ENCODE data around the gene ADIRF.
"Not testable (repeated sequence)": the region's sequence is repeated elsewhere in the genome, so short reads cannot be mapped to it uniquely, and the experiment has no call there.

The ADIRF gene

GRCh38 chr10:86931872-86932271, 36.4 kb upstream of the ADIRF start:
- H3K27me3 ChIP-seq (ENCODE audit: control insufficient read depth, low read length), result peaks cover 6% of the 10 kb centered on the region; the same call in 1 of the 2 replicates
- H3K9me3 ChIP-seq (ENCODE audit: control insufficient read depth, insufficient read depth, low read length), result no peaks in the 10 kb centered on the region
- no peaks in the 10 kb centered on the region for H4K20me1 ChIP-seq (ENCODE audit: control insufficient read depth, insufficient read depth, low read depth, low read length)
- H3K27ac ChIP-seq (ENCODE audit: low read depth, low read length), result no peak overlapping the region
- H3K79me2 ChIP-seq (ENCODE audit: control insufficient read depth, low read length), result no peaks in the 10 kb centered on the region
- H3K4me1 ChIP-seq (ENCODE audit: control insufficient read depth, low read length), result no peaks in the 10 kb centered on the region
- H3K4me3 ChIP-seq (ENCODE audit: low read length), result no peak overlapping the region
- no peaks in the 10 kb centered on the region for H3F3A ChIP-seq (ENCODE audit: control insufficient read depth, insufficient read depth)
- H3K4me2 ChIP-seq (ENCODE audit: low read length), result no peak overlapping the region
- no peaks in the 10 kb centered on the region for H3K36me3 ChIP-seq (ENCODE audit: control insufficient read depth, low read length)
- no peaks in the 10 kb centered on the region for H3K9me2 ChIP-seq (replicated peaks; ENCODE audit: control insufficient read depth, low read length)
- TF ChIP-seq EZH2phosphoT487 (IDR thresholded peaks at IDR 0.05; ENCODE audit: borderline replicate concordance, low read length) (no peak), CTCF (IDR thresholded peaks at IDR 0.05; ENCODE audit: low read depth, low read length, poor library complexity, severe bottlenecking) (no peak)

- no peak overlapping the region for H3K4me2 ChIP-seq (ENCODE audit: low read length)
- no peaks in the 10 kb centered on the region for H3F3A ChIP-seq (ENCODE audit: control insufficient read depth, insufficient read depth)
- H3K4me1 ChIP-seq (ENCODE audit: control insufficient read depth, low read length), result no peaks in the 10 kb centered on the region
- no peak overlapping the region for H3K4me3 ChIP-seq (ENCODE audit: low read length)
- no peak overlapping the region for H3K27ac ChIP-seq (ENCODE audit: low read depth, low read length)
- H4K20me1 ChIP-seq (ENCODE audit: control insufficient read depth, insufficient read depth, low read depth, low read length), result no peaks in the 10 kb centered on the region
- no peaks in the 10 kb centered on the region for H3K79me2 ChIP-seq (ENCODE audit: control insufficient read depth, low read length)
- no peaks in the 10 kb centered on the region for H3K9me3 ChIP-seq (ENCODE audit: control insufficient read depth, insufficient read depth, low read length)
- TF ChIP-seq EZH2phosphoT487 (IDR thresholded peaks at IDR 0.05; ENCODE audit: borderline replicate concordance, low read length), result no peak
- peaks cover 8% of the 10 kb centered on the region; the same call in 1 of the 2 replicates for H3K27me3 ChIP-seq (ENCODE audit: control insufficient read depth, low read length)
- H3K9me2 ChIP-seq (replicated peaks; ENCODE audit: control insufficient read depth, low read length), result no peaks in the 10 kb centered on the region
- no peaks in the 10 kb centered on the region for H3K36me3 ChIP-seq (ENCODE audit: control insufficient read depth, low read length)
Observed at GRCh38 chr10:86932674-86933073, 35.6 kb upstream of the ADIRF start.

DNA sequence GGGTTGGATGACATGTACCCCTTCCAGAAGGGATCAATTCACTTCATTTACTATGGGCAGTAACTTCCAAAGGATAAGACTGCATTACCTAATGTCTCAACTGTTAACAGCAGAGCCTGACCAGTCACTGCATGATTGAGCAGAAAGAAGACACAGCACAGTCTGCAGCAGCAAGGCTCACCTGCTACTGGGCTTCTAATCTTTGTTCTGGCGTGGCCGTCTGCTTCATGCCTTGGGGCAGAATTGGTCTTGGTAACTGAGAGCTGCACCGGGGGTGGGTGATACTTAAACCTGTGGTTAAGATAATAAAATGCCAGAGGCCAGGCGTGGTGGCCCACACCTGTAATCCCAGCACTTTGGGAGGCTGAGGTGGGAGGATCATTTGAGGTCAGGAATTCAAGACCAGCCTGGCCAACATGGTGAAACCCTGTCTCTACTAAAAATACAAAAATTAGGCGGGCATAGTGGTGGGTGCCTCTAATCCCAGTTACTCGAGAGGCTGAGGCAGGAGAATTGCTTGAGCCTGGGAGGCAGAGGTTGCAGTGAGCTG, 34.0 kb upstream of the ADIRF start:
- H3K36me3 ChIP-seq (ENCODE audit: control insufficient read depth, low read length); H3K79me2 ChIP-seq (ENCODE audit: control insufficient read depth, low read length); H3K27ac ChIP-seq (ENCODE audit: low read depth, low read length); H3K4me1 ChIP-seq (ENCODE audit: control insufficient read depth, low read length); H4K20me1 ChIP-seq (ENCODE audit: control insufficient read depth, insufficient read depth, low read depth, low read length); H3F3A ChIP-seq (ENCODE audit: control insufficient read depth, insufficient read depth); H3K27me3 ChIP-seq (ENCODE audit: control insufficient read depth, low read length); H3K4me2 ChIP-seq (ENCODE audit: low read length); H3K9me3 ChIP-seq (ENCODE audit: control insufficient read depth, insufficient read depth, low read length); H3K4me3 ChIP-seq (ENCODE audit: low read length); H3K9me2 ChIP-seq (replicated peaks; ENCODE audit: control insufficient read depth, low read length): not testable (repeated sequence)

DNA sequence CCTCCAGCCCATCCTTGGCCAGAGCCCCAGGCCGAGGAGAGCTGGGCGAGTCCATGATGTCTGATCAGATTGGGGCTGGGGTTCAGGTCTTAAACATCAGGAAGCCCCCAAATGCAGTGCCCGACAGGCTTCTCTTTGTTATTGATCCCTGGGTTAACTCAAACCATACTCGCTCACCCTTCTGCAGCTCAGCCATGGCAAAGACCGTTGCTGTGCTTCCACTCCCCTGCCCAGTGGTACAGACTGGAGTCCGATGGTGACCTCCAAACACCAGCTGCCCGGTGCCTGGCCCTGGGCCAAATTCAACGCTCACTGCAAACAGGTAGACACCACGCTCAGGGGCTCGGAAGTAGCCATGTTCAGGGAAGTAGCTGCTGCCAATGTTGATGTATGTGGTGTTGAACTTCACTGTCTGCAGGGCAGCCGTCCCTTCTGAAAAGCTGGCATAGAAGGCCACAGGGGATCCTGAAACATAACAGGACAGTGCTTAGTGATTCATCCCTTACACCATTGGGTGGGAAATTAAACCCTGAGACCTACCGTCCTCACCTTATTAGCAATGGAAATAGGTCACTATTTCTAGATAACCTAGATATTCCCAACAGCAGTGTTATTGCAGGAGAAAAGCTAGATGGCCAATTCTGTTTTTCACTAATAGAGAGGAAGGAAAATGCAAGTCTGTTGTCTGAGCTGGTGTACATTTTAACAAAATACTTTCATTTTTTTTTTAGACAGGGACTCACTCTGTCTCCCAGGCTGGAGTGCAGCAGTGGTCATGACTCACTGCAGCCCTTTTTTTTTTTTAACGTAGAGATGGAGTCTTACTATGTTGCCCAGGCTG, 31.4 kb upstream of the ADIRF start:
- no peak overlapping the region for H3K4me2 ChIP-seq (ENCODE audit: low read length)
- no peaks in the 10 kb centered on the region for H4K20me1 ChIP-seq (ENCODE audit: control insufficient read depth, insufficient read depth, low read depth, low read length)
- H3K27ac ChIP-seq (ENCODE audit: low read depth, low read length), result no peak overlapping the region
- H3F3A ChIP-seq (ENCODE audit: control insufficient read depth, insufficient read depth), result no peaks in the 10 kb centered on the region
- H3K4me3 ChIP-seq (ENCODE audit: low read length), result no peak overlapping the region
- no peaks in the 10 kb centered on the region for H3K9me3 ChIP-seq (ENCODE audit: control insufficient read depth, insufficient read depth, low read length)
- H3K9me2 ChIP-seq (replicated peaks; ENCODE audit: control insufficient read depth, low read length), result no peaks in the 10 kb centered on the region
- TF ChIP-seq CTCF (IDR thresholded peaks at IDR 0.05; ENCODE audit: low read depth, low read length, poor library complexity, severe bottlenecking) (no peak), EZH2phosphoT487 (IDR thresholded peaks at IDR 0.05; ENCODE audit: borderline replicate concordance, low read length) (no peak)
- H3K4me1 ChIP-seq (ENCODE audit: control insufficient read depth, low read length), result no peaks in the 10 kb centered on the region
- H3K79me2 ChIP-seq (ENCODE audit: control insufficient read depth, low read length), result no peaks in the 10 kb centered on the region
- H3K36me3 ChIP-seq (ENCODE audit: control insufficient read depth, low read length), result no peaks in the 10 kb centered on the region
- H3K27me3 ChIP-seq (ENCODE audit: control insufficient read depth, low read length), result peaks cover 8% of the 10 kb centered on the region; the same call in 1 of the 2 replicates
